DMS114 treated with DMSO at 0.1 percent for 48 hours (cell line): ENCODE measurements around the gene SAMD10.
"Not testable (repeated sequence)": the region's sequence is repeated elsewhere in the genome, so short reads cannot be mapped to it uniquely, and the experiment has no call there.

Experiments
- DNase-seq: peaks from one replicate; lab custom pipeline; 2025; ENCODE audit not compliant: unreplicated experiment; lab: John Stamatoyannopoulos, UW

SAMD10 gene

GRCh38 chr20:63969838-63970713, 9.4 kb downstream of the SAMD10 start, which contains the start of gene ZNF512B:
Gene ZNF512B, minus strand, starts transcription at chr20:63969930. Its CDS starts 1,980 bp downstream, at chr20:63967950.
- DNase-seq: peak; percentile 15

DNA sequence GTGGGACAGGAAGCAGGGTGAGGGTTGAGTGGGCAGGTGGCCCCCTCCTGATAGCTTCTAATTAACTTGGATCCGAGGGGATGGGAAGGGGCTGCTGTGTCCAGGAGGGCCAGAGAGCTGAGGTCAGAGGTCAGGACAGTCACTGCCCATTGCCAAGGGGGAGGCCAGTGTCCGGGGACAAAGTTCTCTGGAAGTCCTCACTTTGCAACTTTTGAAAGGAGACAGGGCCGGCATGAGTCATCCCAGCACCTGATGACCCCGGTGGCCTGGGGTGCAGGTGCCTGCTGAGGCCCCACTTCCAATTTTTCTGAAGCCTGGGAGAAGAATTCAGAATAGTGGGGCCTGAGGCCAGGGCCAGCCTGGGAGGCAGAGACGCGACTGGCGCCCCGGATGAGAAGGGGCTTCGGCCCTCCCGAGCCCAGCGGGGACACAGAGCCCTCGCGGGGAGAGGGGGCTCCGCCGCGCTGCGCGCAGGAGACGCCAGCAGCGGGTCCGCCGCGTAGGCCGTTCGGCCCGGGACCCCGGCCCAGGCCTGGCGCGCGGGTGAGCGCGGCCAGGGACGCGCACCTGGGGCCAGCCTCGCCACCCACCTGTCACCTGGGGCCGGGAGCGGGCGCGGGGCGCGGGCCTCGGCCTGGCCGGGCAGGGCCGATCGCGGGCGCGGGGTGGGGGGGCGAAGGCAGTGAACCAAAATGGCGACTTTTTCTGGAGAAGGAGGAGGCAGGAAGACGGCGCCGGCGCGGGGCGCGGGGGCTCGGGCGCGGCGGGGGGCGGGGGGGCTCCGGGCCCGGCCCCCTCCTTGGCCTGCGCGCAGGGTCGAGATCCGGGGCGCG, 10.3 kb downstream of the SAMD10 start:
- DNase-seq: no peak

DNA sequence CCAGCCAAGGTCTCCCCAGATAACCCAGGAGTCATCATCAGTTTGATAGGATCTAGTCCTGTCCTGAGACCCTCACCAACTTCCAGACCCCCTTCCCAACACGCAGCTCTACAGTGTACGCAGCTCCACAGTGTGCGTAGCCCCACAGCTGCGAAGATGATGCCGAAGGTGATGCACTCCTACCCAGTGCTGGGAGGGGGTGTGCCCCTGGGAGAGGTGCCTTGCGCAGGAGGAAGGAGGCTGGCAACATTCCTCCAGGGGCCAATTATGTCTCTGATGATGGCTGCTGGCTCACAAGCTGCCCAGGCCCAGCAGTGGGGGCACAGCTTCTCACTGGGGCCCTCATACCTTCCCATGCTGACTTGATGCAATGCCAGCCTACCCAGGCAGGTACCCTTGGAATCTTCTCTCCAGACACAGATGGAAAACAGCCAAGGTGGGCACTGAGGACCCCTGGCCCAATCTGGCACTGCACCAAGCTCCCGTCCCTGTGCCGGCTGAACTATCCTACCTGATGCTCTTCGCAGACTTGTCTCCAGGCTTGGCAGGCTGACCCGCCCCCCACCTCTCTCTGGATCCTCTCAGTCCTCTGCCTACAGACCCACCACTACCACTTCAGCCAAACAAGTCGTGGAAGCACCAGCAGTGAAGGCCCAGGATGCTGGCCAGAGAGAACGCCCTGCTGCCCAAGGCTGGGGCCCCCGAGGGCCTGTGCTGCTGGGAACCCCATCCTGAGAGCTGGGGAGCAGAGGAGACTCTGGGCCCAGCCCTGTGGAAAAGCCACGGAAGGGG, 11.1 kb downstream of the SAMD10 start:
- no peak for DNase-seq

DNA sequence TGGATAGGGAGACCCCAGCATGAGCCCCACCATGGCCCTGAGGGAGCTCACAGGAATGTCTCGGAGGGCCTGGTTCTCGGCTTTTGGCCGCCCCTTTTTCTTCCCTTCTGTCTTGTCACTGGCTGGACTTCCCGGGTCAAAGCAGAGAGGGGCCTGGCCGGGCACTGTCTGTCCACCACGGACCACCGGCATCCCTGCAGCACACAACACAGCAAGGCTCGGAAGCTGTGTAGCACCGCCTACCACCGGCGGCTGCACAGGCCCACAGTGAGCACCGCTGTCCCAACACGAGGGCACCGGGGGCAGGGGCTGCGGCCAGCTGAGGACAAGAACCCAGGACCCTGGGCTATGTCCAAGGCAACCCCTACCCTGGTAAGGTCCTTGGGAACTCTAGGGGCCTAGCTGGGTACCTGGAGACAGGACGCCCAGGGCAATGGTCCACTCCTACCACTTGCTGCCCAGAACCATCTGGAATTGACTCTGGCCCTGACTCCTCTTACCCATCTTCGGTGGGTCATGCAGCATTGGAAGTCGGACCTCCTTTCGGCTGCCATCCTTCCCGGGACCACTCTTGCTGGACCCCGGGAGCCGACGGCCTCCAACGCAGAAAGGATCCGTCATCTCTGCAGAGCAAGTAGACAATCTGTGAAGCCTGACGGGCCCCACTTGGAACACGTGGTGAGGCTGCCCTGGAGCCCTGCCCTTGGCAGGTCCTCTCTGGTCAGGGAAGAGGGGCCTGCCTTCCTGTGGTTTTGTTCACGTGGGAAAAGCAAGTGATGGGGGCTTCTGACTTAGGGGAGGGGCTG, 11.9 kb downstream of the SAMD10 start:
- DNase-seq: no peak

- DNase-seq: no peak
These were observed 12.5 kb downstream of the SAMD10 start for GRCh38 chr20:63966944-63967322.

- no peak for DNase-seq
These were observed 13.1 kb downstream of the SAMD10 start for GRCh38 chr20:63966172-63966943.

DNA sequence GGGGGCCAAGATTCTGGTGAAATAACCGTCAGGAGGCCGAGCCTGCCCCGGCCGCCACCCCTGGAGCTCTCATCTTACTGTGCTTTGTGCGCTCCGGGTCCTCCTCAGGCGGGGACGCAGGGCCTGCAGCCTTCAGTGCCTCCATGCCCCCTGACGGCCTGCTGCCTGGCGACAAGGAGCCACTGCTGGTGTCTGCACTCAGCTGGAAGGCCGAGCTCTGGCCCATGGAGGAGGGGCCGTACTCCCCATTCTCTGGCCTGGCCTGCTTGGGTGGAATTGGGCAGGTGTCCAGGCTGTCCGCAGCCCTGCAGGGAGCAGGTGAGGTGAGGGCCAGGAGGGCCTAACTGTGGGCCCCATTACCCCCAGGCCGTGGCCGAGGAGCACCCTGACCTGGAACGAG, 15.0 kb downstream of the SAMD10 start:
- DNase-seq: no peak

DNA sequence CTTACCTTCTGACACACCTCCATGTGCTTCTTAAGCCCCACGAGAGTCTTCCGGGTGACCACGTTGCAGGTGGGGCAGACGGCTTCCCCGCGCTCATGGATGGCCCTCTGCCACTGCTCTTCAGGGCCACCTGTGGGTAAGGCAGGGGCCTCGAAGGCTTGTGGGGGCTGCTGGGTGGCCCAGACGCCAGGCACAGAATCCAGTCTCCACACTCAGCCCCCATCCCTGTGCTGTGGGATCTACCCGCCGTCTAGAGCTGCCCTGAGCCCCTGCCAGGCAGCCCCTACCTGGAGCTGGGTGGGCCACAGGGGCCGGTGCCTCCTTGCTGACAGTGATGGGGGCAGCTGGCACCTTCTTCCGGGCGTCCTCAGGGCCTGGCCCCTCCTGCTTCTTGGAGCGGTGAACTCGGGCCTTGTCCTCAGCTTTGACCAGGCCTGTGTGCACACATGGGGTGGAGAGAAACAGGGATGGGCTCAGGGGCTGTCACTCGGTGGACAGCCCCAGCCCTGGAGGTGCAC, 15.6 kb downstream of the SAMD10 start:
- DNase-seq: no peak

- DNase-seq: no peak
These were observed 16.1 kb downstream of the SAMD10 start for GRCh38 chr20:63963348-63963741.

DNA sequence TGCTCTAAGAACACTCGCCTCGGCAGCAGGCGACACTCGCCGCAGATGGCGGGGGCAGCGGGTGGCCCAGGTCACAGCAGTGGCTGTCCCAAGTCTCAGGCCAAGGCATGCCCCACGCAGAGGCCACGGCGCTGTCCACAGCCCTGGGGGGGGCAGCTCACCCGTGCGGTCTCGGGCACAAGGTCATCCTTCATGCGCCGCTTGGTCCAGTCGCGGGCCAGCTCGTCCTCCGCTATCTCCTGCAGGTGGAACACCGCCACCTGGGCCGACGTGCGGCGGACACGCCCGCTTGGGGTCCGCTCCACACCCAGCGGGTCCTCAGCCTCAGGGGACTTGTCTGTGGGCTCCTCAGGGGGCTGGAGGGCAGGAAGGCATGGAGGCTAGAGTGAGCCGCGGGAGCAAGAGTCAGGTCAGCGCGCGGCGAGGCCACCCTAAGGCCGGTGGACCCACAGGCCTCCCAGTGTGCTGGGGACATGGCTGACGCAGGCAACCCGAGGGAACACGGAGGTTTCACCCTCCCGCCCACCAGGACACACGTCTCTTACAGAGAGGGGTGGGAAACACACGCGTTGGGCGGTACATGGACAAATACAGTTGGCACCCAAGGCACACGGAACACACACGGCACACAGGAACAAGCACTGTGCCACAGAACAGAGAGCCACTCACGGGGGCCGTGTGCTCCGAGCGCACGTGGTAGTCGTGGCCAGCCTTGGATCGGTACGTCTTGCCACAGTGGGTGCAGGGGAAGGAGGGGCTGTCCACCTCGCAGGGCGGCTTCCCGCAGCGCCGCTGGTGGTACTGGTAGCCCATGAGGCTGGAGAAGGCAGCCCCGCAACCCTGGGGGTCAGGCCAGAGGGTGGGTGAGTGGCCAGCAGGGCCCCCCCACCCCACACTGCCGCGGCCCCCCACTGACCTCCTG, 16.8 kb downstream of the SAMD10 start:
- DNase-seq: no peak

DNA sequence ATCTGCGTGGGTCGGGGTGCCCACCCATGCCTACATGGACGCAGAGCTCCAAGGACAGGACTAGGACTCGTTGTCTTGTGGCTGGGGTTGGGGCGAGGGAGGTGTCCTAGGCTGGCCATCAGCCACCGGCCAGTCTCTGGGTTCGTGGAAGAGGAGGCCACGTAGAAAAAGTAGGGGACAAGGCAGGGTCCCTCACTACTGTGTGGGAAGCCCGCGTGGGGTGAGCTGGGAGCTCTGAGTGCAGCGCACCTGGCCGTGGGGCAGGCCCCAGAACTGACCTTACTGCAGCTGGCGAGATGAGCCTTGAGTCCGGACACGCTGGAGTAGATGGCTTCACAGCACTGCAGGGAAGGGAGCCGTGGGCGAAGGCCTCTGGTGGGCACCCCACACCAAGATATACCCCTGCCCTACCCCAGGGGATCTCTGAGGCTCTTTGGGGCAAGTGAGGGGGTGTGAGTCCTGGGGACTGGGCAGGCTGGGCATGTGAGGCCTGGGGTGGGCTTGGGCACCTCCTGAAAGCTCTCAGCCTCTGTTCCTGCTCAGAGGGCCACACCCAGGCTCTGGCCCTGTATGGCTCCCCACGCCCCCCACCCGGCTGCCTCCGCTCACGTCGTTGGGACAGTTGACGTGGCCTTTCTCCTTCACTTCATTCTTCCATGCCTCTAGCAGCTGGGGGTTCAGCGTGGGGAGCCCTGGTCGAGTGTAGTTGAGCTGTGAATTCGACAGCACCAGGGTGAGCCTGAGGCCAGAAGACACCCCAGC, 17.6 kb downstream of the SAMD10 start:
- DNase-seq: no peak

DNA sequence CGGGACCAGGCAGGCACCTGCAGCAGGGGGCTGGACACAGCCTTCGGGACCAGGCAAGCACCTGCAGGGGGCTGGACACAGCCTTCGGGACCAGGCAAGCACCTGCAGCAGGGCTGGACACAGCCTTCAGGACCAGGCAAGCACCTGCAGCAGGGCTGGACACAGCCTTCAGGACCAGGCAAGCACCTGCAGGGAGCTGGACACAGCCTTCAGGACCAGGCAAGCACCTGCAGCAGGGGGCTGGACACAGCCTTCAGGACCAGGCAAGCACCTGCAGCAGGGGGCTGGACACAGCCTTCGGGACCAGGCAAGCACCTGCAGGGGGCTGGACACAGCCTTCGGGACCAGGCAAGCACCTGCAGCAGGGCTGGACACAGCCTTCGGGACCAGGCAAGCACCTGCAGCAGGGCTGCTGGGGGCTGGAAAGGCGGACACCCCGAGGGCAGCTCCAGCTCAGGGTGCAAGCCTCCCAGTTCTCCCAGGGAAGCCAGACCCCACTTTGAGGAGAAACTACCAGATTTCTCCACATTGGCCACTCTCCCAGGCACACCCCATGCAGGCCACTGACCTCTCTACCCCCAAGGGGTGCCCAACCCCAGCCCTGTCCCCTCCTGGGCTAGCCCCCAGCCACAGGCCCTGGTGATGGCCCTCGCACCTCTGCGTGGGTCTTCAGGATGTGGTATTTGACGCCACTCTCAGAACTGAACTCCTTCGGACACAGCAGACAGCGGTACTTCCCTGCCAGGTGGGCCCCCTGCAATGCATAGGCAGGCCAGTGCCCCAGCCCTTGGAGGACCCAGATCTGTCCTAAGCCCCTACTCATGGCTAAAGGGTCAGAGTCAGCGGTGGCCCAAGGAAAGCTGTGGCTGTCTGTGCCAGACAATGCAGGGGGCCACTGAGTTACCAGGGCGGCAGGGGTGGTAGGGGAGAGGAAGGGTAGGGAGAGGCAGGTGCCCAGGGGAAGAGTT, 18.5 kb downstream of the SAMD10 start:
- not testable (repeated sequence) for DNase-seq

DNA sequence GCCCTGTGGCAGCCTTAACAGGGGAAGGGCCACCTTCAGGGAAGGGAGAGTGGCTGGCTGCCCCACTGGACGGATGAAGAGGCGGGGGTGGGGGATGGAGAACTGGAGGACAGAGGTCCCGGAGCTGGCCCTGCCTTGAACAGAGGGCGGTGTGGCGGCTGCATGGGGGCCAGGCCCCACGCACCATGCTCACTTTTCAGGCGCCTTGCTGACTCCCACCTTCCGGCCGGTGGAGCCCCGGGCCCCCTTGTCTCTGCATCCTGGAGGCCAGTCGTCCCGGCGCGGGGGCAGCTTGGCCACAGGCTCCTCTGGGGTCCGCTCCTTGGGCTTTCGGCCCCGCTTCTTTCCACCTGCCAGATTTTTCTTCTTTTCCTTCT, 19.8 kb downstream of the SAMD10 start:
- DNase-seq: no peak

DNA sequence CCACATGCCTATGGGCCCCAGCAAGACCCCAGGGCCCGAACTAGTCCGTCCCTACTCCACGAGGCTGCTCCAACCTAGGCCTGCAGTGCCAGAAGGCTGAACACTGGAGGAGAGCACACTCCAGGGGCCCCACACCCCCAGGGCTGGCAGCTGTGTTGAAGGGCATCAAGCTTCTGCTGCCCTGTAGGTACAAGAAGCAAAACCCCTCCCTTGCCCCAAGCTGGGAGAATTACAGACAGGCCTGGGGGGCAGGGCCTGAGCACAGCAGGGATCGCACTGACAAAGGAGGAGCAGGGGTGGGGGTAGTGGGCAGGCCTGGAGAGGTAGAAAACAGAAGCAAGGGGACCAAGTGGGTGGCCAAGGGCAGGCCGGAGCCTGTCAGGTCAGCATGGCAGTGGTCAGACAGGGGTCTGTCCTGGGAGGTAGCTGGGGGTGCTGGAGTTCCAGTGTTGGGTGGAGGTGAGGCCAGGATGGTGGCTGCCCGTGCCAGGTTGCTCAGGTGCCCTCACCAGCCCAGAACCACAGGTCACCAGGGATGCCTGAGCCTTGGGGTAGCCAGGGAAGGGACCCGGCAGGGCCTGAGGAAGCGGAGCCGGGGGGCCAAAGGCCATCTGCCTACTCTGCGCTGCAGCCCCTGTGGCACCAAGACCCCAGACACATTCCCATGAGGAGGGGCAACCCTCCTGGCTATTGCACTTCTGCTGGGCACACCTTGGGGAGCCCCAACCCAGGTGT, 20.3 kb downstream of the SAMD10 start:
- no peak for DNase-seq

GRCh38 chr20:63958471-63958870, 21.0 kb downstream of the SAMD10 start:
- no peak for DNase-seq
